OCI-LY3 (cell line): ENCODE measurements around the gene DOP1B.

Source experiments
- EZH2phosphoT487 ChIP-seq: fragments of 200-600 bp; shearing (Covaris generic); IDR thresholded peaks from 2 replicates; pipeline ENCODE4 v1.6.1; 2018; ENCODE audit warnings: antibody characterized with exemption, mixed run types, low read depth
- TF ChIP-seq, protein P1 (sequence below): fragments of 200-600, 300-600 bp; sonication (generic); IDR thresholded peaks from 2 replicates; pipeline ENCODE4 v1.5.1; 2014; ENCODE audit warnings: antibody characterized with exemption, low read length, low read depth

DNA sequence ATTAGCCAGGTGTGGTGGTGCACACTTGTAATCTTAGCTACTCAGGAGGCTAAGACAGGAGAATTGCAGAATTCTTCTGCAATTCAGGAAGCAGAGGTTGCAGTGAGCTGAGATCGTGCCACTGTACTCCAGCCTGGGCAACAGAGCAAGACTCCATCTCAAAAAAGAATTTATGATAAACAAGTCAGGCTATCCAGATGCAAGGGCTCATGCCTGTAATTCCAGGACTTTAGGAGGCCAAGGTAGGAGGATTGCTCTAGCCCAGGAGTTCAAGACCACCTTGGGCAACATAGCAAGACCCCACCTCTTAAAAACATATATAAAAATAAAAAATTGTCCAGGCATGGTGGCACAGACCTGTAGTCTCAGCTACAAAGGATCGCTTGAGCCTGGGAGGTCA lies 32.2 kb upstream of the DOP1B start:
- TF ChIP-seq, protein P1, sequence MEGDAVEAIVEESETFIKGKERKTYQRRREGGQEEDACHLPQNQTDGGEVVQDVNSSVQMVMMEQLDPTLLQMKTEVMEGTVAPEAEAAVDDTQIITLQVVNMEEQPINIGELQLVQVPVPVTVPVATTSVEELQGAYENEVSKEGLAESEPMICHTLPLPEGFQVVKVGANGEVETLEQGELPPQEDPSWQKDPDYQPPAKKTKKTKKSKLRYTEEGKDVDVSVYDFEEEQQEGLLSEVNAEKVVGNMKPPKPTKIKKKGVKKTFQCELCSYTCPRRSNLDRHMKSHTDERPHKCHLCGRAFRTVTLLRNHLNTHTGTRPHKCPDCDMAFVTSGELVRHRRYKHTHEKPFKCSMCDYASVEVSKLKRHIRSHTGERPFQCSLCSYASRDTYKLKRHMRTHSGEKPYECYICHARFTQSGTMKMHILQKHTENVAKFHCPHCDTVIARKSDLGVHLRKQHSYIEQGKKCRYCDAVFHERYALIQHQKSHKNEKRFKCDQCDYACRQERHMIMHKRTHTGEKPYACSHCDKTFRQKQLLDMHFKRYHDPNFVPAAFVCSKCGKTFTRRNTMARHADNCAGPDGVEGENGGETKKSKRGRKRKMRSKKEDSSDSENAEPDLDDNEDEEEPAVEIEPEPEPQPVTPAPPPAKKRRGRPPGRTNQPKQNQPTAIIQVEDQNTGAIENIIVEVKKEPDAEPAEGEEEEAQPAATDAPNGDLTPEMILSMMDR, result no peak
- no peak for TF ChIP-seq EZH2phosphoT487
